Pulmonary artery endothelial cell (primary cell): ENCODE measurements around the gene TSSK2. TPM values are rescaled to one million over a fixed set of nuclear protein-coding genes. Genes with fewer than 3 reads are reported as not detected.
"Not testable (repeated sequence)": the region's sequence is repeated elsewhere in the genome, so short reads cannot be mapped to it uniquely, and the experiment has no call there.

ENCODE experiments used
- DNase-seq: peaks from one replicate; pipeline ENCODE4 v3.0.0-alpha.2; 2011; ENCODE audit warnings: low read depth, low spot score
- total RNA-seq: library from RNA; depleted of rRNA; stranded (reverse); fragments of >200 nt; gene quantifications from 2 replicates; pipeline ENCODE4 v1.2.3, GENCODE V29; 2014

The TSSK2 gene
- not detected in 2 replicates for total RNA-seq

- DNase-seq = no peak
Observed at GRCh38 chr22:19130959-19131684, at the start of gene TSSK2. Gene TSSK2, plus strand, starts transcription at chr22:19131308. Its CDS starts 92 bp downstream, at chr22:19131400.

DNA sequence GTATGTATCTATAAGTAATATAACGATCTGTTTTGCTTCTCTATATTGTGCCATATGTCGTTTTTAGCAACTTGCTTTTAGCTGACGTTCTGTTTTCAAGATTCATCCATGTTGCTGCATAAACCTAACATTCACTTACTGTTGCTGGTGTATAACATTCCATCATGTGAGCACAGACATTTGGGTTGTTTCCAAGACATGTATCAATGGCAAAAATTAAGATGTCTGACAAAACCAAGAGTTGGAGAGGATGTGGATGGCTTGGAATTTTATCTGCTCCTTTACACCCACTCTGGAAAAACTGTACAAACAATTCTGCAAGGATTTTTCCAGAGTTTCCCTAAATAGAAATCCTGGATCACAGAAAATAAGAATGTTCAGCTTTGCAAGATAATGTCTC, 49.8 kb upstream of the TSSK2 start:
- DNase-seq = no peak

GRCh38 chr22:19082101-19082500, 49.0 kb upstream of the TSSK2 start:
- no peak for DNase-seq

GRCh38 chr22:19082793-19083192, 48.3 kb upstream of the TSSK2 start:
- no peak for DNase-seq

GRCh38 chr22:19084126-19084525, 47.0 kb upstream of the TSSK2 start:
- not testable (repeated sequence) for DNase-seq

- DNase-seq = not testable (repeated sequence)
Observed at GRCh38 chr22:19084586-19084985, 46.5 kb upstream of the TSSK2 start.

DNA sequence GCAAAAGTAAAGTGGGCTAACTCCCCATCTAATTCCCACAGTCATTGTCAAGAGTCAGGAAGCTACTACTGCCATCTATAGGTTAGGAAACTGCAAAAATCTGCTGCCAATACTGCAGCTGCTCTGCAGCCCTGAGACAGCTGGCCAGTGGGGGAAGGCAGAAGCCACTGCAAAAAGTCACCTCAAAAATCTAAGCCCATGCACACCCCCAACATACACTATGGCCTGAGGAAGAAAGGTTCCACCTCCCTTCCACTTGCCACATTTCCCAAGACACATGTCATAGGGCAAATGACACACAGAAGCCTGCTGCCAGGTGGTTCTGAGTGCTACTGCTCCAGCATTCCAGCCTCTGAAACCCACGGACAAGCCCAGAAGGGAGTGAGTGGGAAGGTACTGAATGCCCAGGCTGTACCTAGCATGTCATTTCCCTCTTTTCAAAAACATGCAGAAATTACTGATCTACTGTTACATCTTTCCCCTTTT, 45.8 kb upstream of the TSSK2 start:
- no peak for DNase-seq

DNA sequence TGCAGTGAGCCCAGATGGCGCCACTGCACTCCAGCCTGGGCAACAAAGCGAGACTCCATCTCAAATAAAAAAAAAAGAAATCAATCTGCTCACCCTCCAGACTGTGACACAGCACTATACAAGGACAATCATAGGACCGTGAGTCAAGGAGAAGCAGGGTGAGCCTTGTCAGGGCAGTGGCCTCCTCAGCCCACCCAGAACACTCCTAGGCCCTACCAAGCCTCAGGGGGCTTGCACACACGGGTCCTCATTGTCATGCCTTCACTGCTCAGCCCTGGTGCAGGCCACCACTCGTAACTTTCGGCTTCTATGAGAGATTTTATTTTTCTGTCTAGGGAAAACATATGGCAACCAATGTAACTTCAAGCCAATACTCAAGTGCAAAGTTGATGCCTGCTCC, 44.7 kb upstream of the TSSK2 start:
- no peak for DNase-seq

GRCh38 chr22:19086896-19087295, 44.2 kb upstream of the TSSK2 start:
- DNase-seq = no peak

DNA sequence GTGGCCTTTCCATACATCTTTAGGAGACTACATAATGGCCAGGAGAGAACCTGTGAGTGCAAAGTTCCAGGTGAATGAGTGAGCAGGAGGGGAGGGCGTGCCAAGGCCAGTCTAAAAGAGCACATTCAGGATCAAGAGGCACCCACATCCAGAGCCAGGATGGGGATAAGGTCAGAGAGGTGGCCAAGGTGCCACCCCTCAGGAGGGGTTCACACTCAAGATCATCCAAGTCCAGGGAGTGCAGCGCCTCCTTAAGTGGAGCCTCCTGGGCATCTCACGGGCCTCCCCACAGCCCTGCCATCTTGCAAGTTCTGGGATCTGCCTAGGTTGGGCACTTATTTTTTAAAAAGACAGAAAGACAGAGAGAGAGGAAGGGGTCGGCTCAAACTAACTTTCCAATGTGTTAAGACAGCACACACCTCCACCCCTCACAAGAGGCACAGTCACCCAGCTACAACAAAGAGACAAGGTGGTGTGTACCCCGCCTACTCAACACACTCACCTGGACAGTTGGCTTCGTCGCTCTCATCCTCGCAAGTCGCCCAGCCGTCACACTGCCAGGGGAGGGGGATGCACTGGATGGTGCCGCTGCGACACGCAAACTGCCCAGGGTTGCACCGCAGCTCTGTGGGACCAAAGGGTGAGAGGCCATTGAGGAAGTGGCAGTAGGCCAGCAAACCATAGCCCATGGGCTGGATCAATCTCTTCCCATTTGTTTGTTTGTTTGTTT, 42.1 kb upstream of the TSSK2 start:
- no peak for DNase-seq

DNA sequence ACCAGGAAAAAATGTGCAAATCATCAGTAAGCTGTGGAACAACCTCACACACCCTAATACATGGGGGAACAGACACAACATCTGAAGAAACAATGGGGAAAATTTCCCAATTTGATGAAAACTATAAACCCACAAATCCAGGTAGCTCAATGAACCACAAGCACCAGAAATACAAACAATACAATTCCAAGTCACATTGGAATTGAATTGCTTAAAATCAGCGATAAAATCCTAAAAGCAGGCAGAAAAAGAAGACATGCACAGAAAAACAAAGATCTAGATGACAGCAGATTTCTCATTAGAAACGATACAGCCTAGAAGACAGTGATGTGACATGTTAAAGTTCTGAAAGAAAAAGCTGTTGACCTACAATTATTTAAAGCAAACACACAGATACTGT, 40.9 kb upstream of the TSSK2 start:
- no peak for DNase-seq

- no peak for DNase-seq
Observed at GRCh38 chr22:19090586-19091127, 40.5 kb upstream of the TSSK2 start.

GRCh38 chr22:19092725-19093124, 38.4 kb upstream of the TSSK2 start:
- DNase-seq = no peak

DNA sequence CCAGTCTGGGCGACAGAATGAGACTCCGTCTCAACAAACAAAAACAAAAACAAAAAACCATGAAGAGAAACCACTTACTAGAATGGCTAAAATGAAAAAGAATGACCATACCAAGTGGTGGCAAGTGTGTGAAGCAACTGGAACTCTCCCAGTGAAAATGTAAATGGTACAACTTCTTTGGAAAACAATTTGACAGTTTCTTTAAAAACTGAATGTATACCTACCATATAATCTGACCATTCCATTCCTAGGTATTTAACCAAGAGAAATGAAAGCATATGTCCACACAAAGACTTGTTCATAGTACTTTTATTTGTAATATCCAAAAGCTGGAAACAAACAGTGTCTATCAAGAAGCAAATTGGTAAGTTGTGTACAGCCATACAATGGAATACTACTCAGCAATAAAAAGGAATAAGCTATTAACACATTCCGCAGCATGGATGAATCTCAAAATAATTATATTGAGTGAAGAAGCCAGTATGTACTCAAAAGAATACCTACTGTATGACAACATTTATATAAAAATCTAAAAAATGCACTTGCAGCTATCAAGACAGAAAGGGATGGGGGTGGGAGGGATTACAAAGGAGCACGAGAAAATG, 36.6 kb upstream of the TSSK2 start:
- no peak for DNase-seq

GRCh38 chr22:19096555-19096954, 34.6 kb upstream of the TSSK2 start:
- no peak for DNase-seq

DNA sequence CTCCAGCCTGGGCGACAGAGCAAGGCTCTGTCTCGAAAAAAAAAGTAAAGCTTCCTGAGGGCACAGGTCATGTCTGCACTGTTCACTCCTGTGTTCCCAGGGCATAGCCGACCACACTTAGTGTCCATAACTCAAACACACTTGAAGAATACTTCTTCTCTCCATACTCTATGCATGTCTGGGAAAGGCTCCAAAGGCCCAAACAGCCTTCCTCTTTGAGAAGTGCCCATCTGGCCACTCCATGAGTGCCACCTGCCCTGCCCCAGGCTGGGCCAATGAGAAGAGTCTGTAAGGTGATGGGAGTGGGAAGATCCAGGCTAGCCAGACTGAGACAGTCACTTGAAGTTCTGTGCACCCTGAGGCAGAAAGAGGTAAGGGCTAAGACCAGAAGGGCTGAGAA, 33.6 kb upstream of the TSSK2 start:
- no peak for DNase-seq

DNA sequence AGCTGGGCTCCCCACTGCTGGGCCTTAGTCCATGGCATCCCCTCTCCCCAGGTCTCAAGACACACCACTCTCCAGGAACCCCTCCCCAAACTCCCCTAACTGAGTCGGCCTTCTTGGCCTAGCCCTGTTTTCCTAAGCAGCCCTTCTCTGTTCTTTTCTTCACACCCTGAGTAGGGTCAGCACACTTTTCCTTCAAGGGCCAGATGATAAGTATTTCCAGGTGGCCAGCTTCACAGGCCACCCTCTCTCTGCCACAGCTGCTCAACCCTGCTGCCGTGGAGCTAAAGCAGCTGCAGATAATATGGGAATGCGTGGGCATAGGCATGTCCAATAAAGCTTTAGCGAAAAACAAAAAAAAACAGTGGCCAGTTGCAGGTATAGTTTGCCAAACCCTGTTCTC, 33.0 kb upstream of the TSSK2 start:
- DNase-seq = no peak

GRCh38 chr22:19103880-19104821, 27.0 kb upstream of the TSSK2 start:
- DNase-seq = no peak

DNA sequence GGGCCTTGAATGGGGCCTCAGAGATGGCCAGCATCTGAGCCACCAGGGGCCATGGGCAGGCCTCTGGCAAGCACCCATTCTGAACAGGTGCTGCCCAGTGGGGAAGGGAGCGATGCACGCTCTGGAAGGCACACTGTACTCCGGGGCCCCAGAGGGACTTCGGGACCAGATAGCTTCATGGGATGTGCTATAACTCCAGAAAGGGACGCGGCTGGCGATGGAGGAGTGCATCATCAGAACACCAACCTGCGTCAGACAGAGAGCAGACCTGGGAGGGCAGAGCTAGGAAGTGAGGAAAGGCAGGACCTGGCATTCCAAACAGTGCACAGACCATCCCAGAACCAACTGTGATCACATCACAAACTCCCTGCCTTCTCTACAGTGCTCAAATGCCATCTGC, 25.7 kb upstream of the TSSK2 start:
- no peak for DNase-seq

- DNase-seq = no peak
Observed at GRCh38 chr22:19105867-19106802, 25.0 kb upstream of the TSSK2 start.
